Measurements from ENCODE around the gene SMAD4. TPM values are rescaled to one million over a fixed set of nuclear protein-coding genes. Genes with fewer than 3 reads are reported as not detected.

SMAD4 gene
- total RNA-seq, 1 experiment from 2014 or later: 172 TPM

DNA sequence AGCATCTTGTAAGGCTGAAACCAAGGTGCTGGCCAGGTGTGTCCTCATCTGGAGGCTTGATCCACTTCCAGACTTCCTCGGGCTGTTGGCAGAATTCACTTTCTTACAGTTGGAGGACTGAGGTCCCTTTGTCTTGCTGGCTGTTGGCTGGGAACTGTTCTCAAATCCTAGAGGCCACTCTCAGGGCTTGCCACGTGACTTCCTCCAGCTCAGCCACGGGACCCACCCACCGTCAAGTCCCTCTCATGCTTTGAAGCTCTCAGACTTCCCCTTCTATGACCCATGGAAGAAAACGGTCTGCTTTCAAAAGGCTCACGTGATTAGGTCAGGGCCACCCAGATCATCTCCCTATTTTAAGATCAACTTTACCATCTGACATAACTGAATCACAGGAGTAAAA, 77.1 kb downstream of the SMAD4 start:
- no peak overlapping the region for H3K23ac ChIP-seq (ENCODE audit: insufficient read length, low read depth, low read length)
- TF ChIP-seq, protein P1, sequence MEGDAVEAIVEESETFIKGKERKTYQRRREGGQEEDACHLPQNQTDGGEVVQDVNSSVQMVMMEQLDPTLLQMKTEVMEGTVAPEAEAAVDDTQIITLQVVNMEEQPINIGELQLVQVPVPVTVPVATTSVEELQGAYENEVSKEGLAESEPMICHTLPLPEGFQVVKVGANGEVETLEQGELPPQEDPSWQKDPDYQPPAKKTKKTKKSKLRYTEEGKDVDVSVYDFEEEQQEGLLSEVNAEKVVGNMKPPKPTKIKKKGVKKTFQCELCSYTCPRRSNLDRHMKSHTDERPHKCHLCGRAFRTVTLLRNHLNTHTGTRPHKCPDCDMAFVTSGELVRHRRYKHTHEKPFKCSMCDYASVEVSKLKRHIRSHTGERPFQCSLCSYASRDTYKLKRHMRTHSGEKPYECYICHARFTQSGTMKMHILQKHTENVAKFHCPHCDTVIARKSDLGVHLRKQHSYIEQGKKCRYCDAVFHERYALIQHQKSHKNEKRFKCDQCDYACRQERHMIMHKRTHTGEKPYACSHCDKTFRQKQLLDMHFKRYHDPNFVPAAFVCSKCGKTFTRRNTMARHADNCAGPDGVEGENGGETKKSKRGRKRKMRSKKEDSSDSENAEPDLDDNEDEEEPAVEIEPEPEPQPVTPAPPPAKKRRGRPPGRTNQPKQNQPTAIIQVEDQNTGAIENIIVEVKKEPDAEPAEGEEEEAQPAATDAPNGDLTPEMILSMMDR (conservative IDR thresholded peaks at IDR 0.05): no peak
- no peak overlapping the region for H2BK12ac ChIP-seq (ENCODE audit: insufficient read length, low read depth, low read length)
- H3K56ac ChIP-seq (ENCODE audit: insufficient read length, low read depth, low read length): no peak overlapping the region
- H3K18ac ChIP-seq (ENCODE audit: insufficient read length, low read depth, low read length): no peak overlapping the region
- H2BK5ac ChIP-seq (ENCODE audit: insufficient read length, low read length): no peak overlapping the region
- H3K27me3 ChIP-seq (ENCODE audit: insufficient read depth, low read length): no peaks in the 10 kb centered on the region
- WGBS (ENCODE audit: extremely low coverage, insufficient read length, low lambda C conversion rate): no CpG with 5 or more reads among the region's 6 CpGs
- H3K9ac ChIP-seq (ENCODE audit: extremely low read depth, insufficient read length, low read length): no peak overlapping the region
- no peak overlapping the region for H3K14ac ChIP-seq (ENCODE audit: insufficient read depth, low read length)
- Mint-ChIP-seq H3K27me3 (ENCODE audit: low read depth) (peaks cover 5% of the 10 kb centered on the region), H3K9me3 (peaks cover 18 to 19% of the 10 kb centered on the region in 2 experiments), H3K4me1 (peaks cover 6 to 7% of the 10 kb centered on the region in 2 experiments; a peak in 3 of 4 replicates), H3K27ac (no peak overlapping the region), H3K4me3 (no peak overlapping the region), H3K36me3 (ENCODE audit: insufficient read depth in 1 of 3, low read depth in 3 of 3) (peaks cover 6 to 14% (median 12%) of the 10 kb centered on the region in 3 experiments)
- no peak overlapping the region for H3T11ph ChIP-seq (ENCODE audit: low read length)
- H2BK120ac ChIP-seq (ENCODE audit: low read depth, low read length, poor library complexity, severe bottlenecking): no peak overlapping the region
- no peaks in the 10 kb centered on the region for H3K23me2 ChIP-seq (ENCODE audit: insufficient read length, low read depth, low read length, poor library complexity, severe bottlenecking)
- no peaks in the 10 kb centered on the region for H3K79me1 ChIP-seq (ENCODE audit: insufficient read depth, low read depth, low read length, poor library complexity, severe bottlenecking)
- no peaks in the 10 kb centered on the region for H3K9me3 ChIP-seq (ENCODE audit: control insufficient read depth, low read depth, low read length)
- H3K27ac ChIP-seq (ENCODE audit: insufficient read length, low read depth, low read length): no peak overlapping the region
- H3K79me2 ChIP-seq (ENCODE audit: insufficient read depth, low read length): no peaks in the 10 kb centered on the region
- H3K4ac ChIP-seq (ENCODE audit: low read depth, low read length): no peak overlapping the region
- no peak overlapping the region for H3K4me2 ChIP-seq (ENCODE audit: insufficient read depth, insufficient read length, low read length)
- DNase-seq: no peak
- no peaks in the 10 kb centered on the region for H3K4me1 ChIP-seq (ENCODE audit: insufficient read depth, low read length)
- H4K5ac ChIP-seq (ENCODE audit: insufficient read length, low read depth, low read length): no peak overlapping the region
- H2AFZ ChIP-seq (ENCODE audit: low read length): no peak overlapping the region
- no peak overlapping the region for H2AK5ac ChIP-seq (ENCODE audit: insufficient read length, low read length)
- H2BK20ac ChIP-seq (ENCODE audit: low read depth, low read length, poor library complexity, severe bottlenecking): no peak overlapping the region
- no peak overlapping the region for H4K8ac ChIP-seq (replicated peaks; ENCODE audit: insufficient read length, low read depth, low read length)
- no peak overlapping the region for H2BK15ac ChIP-seq (ENCODE audit: low read depth, low read length)
- H4K91ac ChIP-seq (ENCODE audit: insufficient read length, low read depth, low read length): no peak overlapping the region
- H4K20me1 ChIP-seq (ENCODE audit: control insufficient read depth, insufficient read depth, insufficient read length): no peaks in the 10 kb centered on the region

All from H9 (cell line).